CMK (cell line): Measurements from ENCODE around the gene GLIS2.

Experiments
- DNase-seq: peaks from one replicate; pipeline ENCODE4 v3.0.0-alpha.2; 2010; ENCODE audit warnings: low read depth

GLIS2 gene

GRCh38 chr16:4352843-4353242 lies 37.0 kb downstream of the GLIS2 start:
- no peak for DNase-seq

GRCh38 chr16:4353675-4354074 lies 37.8 kb downstream of the GLIS2 start:
- DNase-seq, result no peak

DNA sequence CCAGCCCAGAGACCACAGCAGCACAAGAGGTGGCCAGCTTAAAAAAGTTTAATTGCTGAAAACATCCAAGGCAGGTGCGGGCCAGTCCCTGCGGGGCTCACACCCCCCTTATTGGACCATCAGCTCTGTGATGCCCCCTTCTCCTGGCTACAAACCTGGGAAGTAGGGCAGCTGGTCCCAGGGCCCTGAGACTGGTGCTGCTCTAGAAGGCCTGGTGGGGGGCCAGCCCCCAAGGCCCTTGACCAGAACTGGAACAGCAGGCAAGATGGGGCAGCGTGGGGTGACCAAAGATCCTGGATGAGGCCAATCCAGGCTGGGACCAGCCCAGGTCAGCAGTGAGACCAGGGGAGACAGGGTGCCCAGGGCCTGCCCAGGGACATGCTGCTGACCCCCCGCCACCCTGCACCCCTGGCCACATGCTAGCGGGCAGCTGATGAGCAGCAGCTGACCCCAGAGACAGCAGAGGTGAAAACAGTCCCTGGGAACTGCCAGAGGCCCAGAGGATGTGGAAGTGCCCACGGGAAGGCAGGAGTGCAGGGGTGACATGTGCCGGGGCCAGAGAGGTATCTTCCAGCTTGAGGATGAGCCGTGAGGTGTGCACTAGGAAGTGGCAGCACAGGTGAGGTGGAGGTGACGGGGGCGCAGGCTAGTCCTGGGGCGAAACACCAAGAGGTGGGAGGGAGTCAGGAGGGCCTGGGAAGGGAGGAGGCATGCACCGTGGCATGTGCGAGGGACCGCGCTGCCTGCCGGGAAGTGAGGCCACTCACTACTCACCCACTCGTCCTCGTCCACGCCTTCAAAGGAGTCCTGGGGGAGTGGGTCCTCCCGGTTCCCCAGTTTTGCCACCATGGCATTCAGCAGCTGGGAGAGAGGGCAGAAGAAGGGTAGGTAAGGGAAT lies 38.9 kb downstream of the GLIS2 start:
- no peak for DNase-seq

- no peak for DNase-seq
Measured at GRCh38 chr16:4356820-4357219, 41.0 kb downstream of the GLIS2 start.

DNA sequence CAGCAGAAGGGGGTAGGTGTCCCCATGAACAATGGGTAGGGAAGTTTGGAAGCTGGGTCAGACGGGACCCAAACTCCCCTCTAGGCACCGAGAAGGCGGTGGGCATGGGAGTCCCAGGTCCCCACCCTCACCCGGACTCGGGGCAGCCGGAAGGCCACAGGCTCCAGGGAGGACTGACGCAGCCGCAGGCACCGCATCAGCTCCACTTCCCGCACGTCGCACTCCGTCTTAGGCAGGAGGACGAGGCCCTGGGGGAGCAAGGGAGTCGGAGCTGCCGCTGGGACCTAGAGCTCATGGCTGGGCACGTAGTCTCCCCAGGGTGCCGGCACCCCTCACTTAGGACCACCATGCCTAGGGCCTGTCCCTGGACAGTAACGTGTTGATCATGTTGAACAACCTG lies 42.4 kb downstream of the GLIS2 start:
- DNase-seq, result no peak

DNA sequence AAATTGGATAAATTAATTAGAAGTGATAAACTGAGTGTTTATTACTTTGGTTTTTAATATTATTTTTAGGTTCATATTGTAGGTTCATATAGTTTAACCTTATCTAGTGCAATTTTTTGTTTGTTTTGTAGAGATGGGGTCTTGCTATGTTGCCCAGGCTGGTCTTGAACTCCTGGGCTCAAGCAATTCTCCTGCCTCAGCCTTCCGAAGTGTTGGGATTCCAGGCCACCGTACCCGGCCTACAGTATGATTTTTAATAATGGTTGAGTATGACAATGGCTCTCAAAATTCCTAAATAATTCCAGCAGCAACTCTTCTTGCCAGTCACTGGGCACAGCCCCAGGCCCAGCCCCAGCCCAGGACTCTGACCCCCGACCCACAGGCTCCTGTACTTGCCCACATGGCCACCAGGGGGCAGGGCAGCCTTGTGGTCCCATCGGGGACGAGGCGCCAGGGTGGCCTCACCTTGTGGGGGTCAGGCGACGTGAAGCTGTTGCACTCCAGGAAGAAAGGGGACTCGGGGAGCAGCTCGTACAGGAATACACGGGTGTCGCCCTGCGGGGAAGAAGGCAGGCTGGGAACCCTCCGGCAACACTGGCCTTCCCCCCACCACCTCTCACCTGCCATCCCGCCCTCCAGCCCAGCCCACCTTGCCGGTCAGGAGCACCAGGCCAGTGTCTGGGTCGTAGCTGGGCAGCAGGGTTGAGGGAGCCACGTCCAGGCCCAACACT lies 43.1 kb downstream of the GLIS2 start:
- no peak for DNase-seq

- DNase-seq, result no peak
Measured at GRCh38 chr16:4359914-4360313, 44.0 kb downstream of the GLIS2 start.

DNA sequence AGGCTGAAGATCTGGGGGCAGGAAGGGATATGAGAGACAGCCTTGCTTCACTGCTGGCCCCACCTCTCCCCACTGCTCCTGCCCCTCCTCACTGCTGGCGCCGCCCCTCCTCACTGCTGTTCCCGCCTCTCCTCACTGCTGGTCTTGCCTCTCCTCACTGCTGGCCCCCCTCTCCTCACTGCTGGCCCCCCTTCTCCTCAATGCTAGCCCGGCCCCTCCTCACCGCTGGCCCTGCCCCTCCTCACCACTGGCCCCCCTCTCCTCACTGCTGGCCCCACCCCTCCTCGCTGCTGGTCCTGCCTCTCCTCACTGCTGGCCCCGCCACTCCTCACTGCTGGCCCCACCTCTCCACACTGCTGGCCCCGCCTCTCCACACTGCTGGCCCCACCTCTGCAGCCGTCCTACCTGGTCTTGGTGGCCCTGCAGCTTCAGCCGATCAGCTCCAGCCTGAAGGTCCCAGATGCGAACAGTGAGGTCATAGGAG lies 44.7 kb downstream of the GLIS2 start:
- DNase-seq, result no peak

- no peak for DNase-seq
Measured at GRCh38 chr16:4361033-4361943, 45.4 kb downstream of the GLIS2 start.

DNA sequence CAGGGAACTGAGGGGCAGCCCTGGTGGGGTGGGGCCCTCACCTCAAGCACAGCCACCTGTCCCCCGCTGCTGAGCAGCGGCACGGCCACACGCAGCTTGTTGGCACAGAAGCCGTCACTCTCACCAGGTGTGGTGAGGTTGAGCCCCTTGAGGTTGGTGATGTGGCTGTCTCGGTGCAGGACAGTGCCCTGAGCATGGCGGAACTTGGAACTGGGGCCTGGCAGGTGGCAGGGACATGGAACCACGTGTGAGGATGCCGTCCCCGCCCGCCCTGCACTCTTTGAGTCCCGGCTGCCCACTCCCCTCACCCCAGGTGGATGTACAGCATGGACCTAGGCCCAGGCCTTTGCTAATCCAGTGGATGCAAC lies 46.1 kb downstream of the GLIS2 start:
- DNase-seq, result no peak

GRCh38 chr16:4362476-4363135 lies 46.7 kb downstream of the GLIS2 start:
- no peak for DNase-seq

DNA sequence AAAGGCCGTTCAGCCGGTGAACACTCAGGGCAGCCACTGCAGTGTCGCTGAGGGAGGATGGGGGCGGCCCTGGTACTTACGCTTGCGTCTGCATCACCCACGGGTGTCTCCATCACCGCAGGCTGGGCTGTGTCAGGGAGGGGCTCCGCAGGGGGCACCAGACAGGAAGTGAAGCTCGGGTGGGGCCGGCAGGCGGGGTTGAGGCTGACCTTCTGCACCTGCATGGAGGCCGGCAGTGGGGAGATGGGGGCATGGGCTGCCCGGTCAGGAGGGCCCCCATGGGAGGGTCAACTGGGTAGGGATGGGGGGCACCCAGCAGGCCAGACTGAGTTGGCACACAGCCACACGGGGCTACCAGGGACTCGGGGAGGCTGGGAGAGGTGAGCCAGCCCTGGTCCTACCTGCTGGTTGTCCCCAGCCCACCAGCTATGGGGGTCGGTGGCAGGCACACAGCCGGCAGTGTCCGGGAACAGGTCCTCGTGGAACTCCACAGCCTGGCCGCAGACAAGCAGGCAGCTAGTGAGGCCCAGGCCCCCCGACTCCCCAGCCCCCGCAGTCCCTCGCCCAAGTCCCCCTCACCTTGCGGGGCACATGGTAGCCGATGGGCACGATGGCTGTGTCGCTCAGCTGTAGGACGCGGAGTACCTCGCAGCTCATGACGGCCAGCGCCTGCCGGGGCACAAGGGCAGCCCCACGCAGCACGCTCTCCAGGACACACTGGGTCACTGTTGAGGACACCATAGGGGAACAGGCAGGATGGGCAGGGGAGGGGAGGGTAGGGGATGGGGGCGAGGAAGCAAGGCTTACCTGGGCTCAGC lies 48.5 kb downstream of the GLIS2 start:
- DNase-seq, result no peak

DNA sequence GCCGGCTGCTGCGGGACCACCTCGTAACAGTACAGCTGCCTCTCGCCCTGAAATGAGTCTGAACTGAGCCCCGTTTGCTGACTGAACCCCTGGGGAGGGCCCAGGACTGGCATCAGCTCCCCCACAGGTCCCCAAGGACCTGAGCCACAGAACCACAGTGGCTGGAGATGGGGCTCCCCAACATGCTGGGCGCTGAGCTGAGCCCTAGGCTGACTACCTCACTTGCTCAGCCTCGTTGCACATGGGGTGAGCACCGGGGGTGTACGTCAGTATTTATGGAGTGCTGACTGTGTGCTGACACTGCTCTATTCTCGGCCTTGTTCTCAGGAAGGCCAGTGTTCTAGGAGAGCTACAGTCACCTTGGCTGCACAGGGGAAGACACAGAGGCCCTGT lies 49.1 kb downstream of the GLIS2 start:
- no peak for DNase-seq

GRCh38 chr16:4365615-4366014 lies 49.7 kb downstream of the GLIS2 start:
- no peak for DNase-seq

DNA sequence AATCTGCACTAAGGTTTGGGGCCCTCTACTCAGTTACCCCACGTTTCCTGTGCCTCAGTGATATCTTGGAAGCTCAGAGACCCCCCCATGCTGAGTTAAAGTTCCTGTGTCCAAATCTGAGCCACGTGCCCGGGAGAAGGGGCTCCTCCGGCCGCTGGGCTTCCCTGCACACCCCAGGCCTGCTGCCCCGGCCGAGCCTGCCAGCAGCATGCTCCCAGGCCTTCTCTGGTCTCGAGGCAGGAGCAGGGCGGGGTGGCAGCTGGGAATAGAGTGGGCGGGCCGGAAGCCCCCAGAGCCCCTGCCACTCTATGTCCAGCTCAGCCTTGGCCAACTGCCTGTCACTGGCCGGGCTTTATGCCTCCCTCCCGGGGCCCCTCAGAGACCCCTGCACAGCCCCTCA lies 50.1 kb downstream of the GLIS2 start:
- DNase-seq, result no peak

GRCh38 chr16:4367393-4367856 lies 51.6 kb downstream of the GLIS2 start:
- no peak for DNase-seq

DNA sequence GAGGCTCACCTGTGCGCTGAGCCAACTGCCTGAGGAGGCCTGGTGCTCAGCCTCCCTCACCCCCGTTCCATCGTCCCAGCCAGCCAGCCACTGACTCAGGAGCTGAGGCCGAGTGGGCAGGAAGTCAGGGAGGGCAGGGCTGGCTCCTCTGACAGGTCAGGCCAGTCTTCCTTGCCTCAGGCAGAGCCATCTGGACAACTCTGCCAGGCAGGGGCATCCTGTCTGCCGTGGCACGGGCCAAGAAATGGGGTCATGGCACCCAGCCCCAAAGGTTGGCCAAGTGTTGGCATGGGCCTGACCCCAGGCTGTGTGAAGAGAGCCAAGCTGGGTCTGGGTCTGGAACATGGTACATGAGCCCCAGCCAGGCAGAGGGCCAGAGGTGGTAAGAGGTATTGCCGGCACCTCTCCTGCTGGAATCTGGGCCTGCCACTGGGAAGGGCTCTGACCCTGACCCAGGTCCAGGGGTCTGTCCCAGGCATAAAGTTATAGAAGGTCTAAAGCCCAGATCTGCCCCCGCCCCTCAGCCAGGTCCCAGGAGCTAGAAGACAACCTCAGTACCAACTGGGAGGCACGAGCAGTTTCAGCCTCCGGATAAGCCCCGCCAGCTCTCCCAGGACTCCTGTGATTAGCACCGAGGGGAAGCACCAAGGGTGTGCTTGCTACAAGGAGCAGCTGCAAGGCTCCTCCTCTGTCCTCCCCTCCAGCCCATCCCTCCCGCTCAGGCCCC lies 53.3 kb downstream of the GLIS2 start:
- DNase-seq, result no peak

DNA sequence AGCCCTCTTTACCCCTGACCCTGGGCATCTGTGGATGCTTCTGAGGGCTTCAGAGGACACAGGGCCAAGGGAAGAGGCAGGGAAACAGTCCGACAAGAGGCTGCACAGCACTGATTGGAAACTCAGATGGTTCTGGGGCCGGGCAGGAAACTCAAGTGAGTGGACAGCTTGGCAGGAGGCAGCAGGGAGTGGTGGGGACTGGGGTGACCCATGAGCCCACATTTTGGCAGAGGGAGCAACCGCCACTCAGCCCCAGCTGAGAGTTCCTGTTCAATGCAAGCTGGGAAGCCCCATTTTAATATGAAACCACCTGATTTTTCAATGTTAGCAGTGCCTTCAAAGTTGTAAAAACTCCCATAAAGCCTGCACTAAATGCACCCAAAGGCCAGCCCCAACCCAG lies 54.3 kb downstream of the GLIS2 start:
- no peak for DNase-seq

- DNase-seq, result peak; percentile 95
Measured at GRCh38 chr16:4370570-4371356, 54.9 kb downstream of the GLIS2 start.
